ENCODE results near the gene RENBP.

Gene RENBP

DNA sequence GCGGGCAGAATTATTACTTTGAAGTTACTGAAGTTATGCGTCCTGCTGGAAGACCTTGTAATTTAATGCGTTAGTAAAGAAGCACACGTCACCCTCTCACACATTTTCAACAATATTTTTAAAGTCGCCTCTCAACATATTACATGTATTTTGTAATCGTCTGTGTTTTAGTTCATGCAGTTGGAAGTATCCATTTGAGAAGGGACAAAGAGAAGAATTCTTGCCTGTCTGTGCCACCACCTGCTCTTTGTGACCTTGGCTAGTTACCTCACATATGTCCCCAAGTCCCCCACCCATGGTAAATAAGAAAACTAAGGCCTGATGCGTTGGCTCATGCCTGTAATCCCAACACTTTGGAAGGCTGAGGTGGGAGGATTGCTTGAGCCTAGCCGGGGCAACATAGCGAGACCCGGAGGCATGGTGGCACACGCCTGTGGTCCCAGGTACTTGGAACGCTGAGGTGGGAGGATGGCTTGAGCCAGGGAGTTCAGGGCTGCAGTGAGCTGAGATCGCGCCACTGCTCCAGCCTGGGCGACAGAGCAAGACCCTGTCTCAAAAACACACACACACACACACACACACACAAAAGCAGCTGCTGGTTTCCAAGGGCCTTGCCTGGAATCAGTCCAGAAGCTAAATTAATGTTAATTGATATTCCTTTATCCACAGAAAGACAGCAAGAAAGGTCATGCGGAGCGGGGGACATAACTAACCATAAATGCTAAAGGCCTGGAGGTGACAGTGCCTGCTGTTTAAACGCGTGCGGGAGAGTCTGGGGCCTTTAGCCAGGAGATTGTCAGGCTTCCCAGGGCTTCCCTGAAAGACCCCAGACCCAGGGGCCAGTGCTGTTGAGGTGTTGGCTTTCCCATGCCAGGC, 28.9 kb upstream of the RENBP start:
- peak overlapping the region; percentile 97 for H3K27ac ChIP-seq
- TF ChIP-seq ZFX (IDR thresholded peaks at IDR 0.05; ENCODE audit: borderline replicate concordance) = no peak
- TF ChIP-seq, protein P1, sequence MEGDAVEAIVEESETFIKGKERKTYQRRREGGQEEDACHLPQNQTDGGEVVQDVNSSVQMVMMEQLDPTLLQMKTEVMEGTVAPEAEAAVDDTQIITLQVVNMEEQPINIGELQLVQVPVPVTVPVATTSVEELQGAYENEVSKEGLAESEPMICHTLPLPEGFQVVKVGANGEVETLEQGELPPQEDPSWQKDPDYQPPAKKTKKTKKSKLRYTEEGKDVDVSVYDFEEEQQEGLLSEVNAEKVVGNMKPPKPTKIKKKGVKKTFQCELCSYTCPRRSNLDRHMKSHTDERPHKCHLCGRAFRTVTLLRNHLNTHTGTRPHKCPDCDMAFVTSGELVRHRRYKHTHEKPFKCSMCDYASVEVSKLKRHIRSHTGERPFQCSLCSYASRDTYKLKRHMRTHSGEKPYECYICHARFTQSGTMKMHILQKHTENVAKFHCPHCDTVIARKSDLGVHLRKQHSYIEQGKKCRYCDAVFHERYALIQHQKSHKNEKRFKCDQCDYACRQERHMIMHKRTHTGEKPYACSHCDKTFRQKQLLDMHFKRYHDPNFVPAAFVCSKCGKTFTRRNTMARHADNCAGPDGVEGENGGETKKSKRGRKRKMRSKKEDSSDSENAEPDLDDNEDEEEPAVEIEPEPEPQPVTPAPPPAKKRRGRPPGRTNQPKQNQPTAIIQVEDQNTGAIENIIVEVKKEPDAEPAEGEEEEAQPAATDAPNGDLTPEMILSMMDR (IDR thresholded peaks at IDR 0.05) = no peak

DNA sequence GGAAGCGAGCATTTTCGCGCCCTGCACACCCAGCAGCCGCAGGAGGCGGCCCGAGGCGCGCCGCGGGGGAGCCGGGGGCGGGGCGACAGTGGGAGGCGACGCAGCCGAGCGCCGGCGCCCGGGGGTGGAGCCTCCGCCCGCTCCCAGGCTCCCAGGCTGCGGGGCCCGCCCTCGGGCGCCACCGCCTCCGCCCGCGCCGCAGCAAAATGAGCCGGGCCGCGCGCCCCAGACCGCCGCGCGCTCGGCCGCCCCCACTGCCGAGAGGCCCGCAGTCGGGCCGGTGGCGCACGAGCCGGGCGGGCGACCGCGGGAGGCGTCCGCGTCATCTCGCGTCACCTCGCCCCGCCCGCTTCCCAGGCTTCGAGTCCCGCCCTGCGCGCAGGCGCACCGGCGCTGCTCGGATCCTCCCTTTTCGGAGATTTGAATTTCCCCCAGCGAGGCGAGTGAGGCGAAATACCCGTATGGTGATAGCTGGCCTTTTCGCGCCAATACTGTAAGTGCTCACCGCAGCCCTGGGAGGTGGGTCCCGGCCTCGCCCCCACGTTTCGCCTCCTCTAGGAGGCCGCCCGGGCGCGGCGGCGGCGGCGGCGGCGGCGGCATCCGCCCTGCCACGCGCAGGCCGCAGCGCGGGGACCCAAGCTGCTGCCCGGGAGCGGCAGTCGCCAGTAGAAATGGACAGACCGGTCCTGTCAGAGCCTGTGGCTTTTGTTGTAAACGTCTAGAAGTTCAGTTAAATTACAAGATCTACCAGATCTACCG, 28.1 kb upstream of the RENBP start, which contains the start of gene TMEM187:
Gene TMEM187, plus strand, starts transcription at position 387 of the 759 bp plus-strand sequence. CDS start 9,309 bp downstream, outside the sequence.
- TF ChIP-seq ZFX (IDR thresholded peaks at IDR 0.05; ENCODE audit: borderline replicate concordance) = no peak
- TF ChIP-seq, protein P1 (IDR thresholded peaks at IDR 0.05) = no peak
- H3K27ac ChIP-seq = peak within 1 kb of the TSS; percentile 97

DNA sequence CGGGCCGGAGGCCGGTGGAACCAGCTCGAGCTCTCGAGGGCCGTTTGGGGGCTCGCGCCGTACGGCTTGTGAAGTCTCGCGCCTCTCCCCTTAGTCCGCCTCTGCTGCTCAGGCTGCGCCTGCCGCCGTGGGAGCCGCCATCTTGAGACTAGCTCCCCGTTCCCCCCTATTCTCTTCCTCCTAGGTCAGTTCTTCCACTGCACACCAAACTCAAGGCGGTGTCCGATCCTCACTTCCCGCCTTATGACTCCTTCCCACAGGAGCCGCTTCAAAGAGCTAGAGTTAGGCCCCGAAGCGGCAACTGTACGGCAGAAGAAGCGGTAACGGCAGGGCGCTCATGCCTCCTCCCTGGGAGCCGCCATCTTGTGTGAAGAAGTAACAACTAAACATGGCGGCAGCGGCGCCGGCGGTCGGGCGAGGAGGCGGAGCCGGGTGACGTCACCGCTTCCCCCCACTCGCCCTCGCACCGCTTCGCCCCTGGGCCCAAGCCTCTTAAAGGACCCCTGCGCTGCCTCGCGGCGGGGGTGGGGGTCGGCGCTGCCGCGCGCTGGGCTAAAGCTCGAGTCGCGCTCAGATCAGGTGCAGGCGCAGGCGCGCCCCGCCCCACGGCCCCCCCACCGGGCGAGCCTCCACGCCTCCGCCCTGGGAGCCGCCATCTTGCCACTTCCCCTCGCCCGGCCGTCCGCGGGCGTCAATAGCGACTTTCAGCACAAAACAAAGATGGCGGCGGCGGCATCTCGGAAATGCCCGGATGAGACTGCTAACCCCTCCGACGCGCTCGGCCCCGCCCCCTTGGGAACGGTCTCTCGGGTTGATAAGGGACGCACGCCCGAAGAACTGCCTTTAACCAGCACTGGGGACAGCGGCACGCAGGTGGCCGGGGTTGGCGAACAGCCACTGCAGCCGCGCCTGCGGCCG, 27.3 kb upstream of the RENBP start, which contains the start of gene HCFC1:
Gene HCFC1, minus strand, starts transcription at position 369 of the 918 bp plus-strand sequence. CDS start 978 bp downstream, outside the sequence.
- no peak for TF ChIP-seq ZFX (IDR thresholded peaks at IDR 0.05; ENCODE audit: borderline replicate concordance)
- TF ChIP-seq, protein P1 (IDR thresholded peaks at IDR 0.05) = no peak
- peak within 1 kb of the TSS; percentile 97 for H3K27ac ChIP-seq

DNA sequence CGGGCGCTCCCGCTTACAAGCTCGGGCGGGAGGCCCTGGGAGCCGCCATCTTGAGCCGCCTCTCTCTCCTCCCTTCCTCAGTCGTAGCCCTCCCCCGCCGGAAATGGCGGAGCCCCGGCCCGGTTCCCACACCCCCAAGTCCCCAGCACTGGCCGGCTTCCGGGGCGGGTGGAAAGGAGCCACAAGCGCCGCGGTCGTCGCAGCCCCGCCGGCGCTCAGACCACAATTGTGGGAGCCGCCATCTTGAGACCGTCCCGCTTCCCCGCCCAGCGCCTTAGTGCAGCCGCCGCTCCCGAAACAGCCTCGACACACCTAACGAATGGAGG, 26.6 kb upstream of the RENBP start:
- peak overlapping the region; percentile 97 for H3K27ac ChIP-seq
- TF ChIP-seq, protein P1 (IDR thresholded peaks at IDR 0.05) = no peak
- no peak for TF ChIP-seq ZFX (IDR thresholded peaks at IDR 0.05; ENCODE audit: borderline replicate concordance)

DNA sequence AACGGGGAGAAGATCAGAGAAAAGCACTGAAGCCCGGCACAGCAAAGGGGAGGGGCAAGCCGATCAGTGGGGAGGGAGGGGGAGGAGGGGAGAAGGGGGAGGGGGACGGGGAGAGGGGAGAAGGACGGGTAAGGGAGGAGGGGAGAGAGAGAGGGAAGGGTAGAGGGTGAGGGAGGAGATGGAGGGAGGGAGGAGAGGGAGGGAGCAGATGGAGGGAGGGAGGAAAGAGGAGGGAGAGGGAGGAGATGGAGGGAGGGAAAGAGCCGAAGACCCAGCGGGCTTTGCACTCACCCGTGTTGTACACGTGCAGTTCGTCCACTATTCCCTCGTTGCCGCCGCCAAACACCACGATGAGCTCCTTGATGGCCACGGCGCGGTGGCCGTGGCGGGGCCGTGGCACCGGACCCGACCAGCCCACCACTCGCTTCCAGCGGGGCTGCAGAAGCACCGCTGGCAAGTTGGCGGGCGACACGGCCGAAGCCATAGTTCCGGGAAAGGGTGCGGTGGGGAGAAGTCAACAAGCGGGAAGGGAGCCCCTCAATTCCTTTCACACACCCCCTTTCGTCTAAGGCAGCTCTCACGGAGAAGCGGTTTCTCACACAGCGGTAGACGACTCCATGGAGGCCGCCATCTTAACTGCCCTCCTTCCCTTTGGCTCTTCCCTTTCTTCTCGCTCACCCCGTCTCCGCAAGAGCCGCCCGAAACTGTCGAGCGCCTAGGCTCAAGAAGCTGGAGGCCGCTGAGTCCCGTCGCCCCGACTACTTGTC, 26.1 kb upstream of the RENBP start:
- TF ChIP-seq, protein P1 (IDR thresholded peaks at IDR 0.05) = no peak
- TF ChIP-seq ZFX (IDR thresholded peaks at IDR 0.05; ENCODE audit: borderline replicate concordance) = no peak
- peak overlapping the region; percentile 97 for H3K27ac ChIP-seq

DNA sequence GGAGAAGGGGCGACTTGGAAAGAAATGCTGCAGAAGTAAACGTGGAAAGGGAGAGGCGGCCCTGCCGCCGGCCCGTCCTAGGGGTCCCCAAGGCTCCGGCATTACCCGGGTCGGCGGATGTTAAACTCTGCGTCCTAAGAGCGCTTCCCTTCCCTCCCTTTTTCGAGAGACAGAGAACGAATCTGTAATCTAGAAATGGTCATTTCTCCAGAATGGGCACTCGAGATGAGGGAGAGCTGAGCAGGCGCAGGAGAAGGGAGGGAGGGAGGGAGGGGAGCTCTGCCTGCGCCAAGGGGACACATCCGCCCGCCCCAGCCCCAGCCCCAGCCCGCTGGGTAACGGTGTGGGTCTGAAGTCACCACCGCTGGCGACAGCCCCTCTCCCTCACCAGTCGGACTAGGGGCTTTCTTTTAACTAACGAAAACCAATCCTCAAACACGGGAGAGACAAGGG, 25.5 kb upstream of the RENBP start:
- peak overlapping the region; percentile 97 for H3K27ac ChIP-seq
- TF ChIP-seq ZFX (IDR thresholded peaks at IDR 0.05; ENCODE audit: borderline replicate concordance) = no peak

Measured in 22Rv1 (cell line).